Astrocyte of the hippocampus (primary cell): ENCODE data around the gene CPPED1.
A peak's percentile ranks its signal among the peaks of the same experiment; 100 is the strongest.

Experiments
- DNase-seq: peaks from one replicate; pipeline ENCODE4 v3.0.0; 2011; ENCODE audit warnings: low read depth, low spot score

The CPPED1 gene

DNA sequence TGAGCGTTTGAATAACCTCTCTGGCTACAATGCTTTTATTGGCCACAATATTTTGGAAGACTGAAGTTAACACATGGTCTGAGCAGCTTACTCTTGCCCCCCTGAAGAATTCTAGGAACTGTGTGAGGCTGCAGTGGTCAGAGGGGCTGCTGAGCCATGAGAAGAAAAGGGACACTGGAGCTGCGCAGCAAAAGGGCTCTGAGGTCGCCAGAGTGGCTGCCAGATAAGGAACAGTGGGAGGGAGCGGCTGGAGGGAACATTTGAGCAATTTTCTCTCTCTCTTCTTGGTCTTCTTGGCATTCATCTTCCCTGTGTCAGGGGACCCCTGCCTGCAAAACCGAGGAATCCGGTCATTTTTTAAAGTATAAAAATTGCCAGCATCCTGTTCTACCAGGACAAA lies 66.1 kb downstream of the CPPED1 start:
- no peak for DNase-seq

DNA sequence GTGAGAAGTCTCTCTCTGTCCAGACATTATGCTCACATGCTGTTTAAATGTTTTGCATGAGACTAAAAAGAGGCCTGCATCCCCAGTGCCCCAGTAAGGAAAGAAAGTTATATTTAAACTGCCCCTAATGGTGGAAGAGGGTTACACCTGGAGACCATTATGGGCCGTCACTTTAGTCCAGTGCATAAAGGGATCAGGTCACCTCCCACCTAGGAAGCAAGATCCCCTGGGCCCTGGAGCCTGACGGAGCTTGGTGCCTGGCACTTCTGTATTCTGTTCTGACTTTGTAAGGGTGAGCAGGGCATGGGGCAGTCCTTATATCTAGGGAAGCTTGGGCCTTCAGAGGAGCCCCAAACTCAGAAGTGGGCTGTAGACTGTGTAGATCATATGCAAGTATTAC lies 67.9 kb downstream of the CPPED1 start:
- DNase-seq, result no peak

DNA sequence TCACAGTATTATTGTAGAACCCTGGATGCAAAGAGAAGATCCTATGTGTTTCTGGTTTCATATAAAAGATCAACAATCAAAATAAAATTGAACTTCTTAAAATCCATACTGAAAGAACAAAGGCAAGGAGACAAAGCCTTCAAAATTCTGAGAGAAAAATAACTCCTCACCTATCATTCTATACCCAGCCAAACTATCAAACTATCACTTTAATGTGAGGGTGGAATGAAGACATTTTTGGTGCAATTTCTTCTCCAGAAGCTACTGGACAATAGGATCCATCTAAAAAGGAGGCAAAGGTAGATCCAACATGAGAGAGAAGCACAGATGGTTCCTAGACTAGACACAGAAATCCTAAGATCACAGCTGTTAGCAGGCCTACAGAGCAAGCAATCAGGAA lies 71.1 kb downstream of the CPPED1 start:
- DNase-seq, result no peak

DNA sequence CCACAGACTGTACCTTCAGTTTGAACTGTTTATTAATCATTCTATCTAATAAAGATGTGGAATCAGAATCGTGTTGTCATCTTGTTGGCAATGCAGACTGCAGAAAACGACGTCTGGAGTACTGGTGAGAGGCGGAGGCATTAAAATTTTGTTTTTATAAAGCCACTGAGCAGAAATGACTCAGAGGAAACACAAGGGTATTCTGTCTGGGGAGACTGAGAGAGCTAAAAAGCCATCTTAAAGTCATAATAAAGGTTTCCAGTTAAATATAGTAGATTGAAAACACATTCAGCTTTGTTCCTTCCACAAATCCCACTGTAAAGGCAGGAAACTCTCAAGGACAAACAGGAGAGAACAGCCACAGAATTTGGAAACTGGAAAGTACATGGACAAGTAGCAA lies 74.2 kb downstream of the CPPED1 start:
- peak; percentile 68 for DNase-seq

DNA sequence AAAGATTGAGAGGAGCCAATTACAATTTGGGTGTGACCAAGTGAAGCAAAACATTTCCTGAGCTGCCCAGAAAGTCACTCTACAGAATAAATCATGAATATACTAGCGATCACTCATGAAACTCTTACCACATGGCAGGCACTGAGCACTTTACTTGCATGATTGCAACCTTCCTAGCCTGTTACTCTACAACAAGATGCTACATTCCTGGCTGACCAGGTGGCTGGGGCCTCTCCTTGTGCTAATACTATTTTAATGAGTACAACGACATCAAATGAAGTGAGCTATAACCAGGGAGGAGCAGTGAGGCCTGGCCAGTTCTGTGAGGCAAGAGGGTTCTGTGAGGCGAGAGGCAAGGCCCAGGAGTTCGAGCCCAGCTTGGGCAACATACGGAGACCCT lies 75.2 kb downstream of the CPPED1 start:
- no peak for DNase-seq

DNA sequence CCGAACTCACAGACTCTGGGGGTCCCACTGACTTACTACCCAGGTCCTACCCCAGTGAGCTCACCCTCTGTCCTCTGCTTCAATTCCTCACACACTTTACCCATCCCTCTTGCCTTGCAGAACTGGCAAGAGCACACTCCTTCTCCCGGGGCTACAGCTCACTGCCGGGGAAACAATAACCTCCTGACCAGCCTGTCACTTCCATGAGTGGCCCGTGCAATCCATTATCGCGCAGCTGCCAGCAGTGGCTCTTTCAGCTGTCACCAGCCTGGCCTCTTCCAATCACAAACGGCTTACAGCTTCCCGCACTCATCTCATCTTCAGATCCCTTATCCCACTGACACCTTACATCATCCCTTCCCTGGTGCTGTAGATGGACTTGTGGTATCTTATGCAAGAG lies 79.5 kb downstream of the CPPED1 start:
- DNase-seq, result no peak

DNA sequence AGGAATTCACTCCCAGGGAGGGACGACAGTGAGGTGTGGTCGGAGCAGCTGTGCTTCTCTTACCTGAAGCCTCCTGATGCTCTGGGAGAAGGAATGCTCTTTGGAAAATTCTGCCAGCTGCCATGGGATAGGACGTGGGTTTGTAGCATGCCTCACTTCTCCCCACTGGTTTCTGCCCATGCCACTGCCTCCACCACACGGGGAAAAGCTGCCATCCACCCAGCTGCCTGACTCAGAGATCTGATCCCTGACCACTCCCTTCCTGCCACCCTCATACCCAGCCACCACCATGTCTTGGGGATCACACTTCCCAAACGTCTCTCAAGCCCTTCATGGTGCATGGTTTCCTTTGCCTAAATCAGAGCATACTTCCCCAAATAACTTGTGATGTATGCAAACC lies 80.0 kb downstream of the CPPED1 start:
- no peak for DNase-seq

DNA sequence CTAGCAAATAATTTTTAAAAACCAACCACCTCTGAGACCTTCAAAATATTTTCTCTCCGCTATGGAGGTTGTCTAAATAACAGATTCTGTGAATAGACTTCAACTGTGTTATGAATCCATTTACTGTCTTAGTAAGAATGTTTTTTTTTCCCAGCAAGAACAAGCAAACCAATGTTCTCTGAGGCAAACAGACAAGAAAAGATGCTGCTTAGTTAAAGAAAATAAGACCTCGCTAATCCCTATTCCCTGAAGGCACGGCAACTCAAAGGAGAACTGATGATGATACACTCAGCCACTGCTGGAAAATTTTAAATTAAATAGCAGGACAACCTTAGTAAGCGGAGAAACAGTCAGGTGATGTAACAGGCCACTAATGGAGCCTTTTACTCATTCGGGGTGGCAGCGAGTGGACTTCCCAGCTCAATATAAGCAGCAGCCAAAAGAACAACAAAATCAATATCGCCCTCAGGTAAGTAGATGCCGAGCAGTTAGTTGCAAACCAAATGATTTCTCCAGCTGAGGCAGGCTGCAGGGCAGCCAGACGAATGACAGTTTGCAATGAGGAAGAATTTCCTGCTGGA lies 81.8 kb downstream of the CPPED1 start:
- no peak for DNase-seq

DNA sequence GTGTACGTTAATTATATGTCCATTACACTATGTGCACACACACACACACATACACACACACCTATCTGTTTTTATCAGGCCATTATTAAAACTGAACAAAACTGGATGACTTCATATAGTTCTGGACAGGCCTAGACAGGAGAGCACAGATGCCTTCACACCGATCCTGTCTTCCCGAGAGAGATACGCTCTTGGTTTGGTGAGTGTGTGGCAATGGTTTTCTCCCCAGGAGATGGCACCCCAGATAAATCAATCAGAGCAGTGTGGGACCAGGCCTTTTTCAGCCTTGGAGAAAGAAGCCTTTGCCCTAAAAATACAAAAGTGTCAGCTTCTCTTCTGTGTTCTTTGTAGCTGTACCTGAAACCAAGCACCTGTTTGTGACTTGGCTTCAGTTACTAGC lies 83.7 kb downstream of the CPPED1 start:
- DNase-seq, result no peak

DNA sequence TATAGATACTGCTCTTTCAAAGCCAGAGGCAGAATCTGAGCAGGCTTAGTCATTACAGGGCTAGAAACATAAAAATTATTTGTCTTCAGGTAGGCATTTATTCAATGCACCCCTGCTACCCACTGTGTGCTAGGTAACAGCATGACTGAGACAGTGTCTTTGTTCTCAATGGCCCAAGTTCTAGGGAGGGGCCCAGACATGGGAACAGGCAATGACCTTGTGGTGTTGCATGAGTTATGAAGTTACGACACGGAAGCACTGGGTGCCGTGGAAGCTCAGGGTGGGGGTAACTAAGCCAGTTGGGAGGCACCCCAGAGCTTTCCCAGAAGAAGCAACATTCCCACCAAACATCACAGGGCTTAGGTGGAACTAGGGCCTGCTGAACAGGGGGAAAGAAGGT lies 87.0 kb downstream of the CPPED1 start:
- no peak for DNase-seq

DNA sequence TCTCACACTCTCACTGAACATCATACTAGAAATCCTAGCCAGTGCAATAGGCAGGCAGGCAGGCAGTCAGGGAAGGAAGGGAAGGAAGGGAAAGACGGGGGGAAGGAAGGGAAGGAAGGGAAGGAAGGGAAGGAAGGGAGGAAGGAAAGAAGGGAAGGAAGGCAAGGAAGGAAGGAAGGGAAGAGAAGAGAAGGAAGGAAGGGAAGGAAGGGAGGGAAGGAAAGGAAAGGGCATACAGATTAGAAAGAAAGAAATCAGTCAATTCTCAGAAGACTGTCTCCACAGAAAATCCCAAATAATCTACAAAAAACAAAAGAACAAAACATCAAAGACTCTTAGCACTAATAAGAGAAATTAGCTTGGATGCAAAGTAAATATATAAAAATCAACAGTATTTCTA lies 93.9 kb downstream of the CPPED1 start:
- DNase-seq, result no peak

DNA sequence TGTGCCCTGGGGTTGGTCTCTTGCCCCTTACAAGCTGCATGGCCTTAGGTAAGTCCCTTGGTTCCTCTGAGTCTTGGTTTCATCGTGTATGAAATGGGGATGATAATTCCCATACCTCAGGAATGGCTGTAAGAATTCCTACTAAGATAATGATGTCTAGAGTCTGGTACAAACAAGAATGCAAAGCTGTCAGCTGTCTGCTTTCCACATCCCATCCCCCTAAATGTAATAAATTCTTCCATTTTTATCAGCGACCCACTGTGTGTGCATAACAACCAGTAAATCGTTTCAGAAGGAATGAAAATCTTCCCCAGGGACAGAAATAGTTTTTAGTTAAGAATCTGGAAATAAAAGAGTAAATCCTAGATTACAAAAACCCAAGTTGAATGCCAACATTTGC lies 95.4 kb downstream of the CPPED1 start:
- DNase-seq, result no peak

DNA sequence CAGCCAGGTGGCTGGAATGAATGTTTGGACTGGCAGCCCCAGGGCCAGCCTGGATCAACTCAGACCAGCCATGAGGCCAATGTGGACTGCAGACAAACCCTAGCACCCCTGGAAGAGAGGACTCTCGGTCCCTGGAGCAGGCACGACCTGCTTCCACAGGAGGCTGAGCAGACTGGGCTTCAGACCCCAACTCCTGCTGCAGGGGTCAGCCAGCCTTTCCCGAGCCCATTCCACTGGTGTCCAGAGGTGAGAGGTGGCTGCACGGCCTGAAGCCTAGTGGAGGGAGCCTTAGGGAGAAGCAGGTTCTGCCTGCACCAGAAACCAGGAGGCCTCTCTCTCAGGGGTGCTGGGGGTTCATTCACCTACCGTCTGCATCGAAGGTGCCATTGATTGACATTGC lies 97.1 kb downstream of the CPPED1 start:
- DNase-seq, result no peak

DNA sequence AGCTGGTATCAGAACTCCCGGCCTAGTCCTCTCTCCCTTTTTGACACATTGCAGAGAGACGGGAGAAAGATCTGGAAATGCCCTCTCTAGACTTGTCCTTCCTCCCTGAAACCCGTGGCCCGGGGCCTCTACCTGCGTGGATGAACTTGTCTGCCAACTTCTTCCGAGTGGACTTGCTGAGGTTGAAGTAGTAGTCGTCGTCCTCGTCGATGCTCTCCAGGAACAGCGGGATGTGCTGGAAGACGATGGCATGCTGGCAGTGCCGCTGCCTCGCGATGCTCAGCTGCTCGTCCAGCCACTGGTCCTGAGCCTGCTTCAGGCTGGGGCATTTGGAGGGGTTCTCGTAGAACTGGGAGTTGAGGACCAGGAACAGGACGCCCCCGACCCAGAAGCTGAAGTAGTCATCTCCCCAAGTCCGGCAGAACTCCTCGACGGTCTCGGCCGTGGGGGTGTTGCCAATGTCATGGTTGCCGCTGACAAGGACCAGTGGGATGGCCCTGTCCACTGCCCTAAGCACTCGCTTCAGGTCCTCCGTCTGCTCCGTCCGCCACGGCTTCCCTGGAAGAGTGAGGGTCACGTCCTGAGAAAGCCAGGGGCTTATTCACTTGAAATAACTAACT lies 99.1 kb downstream of the CPPED1 start:
- DNase-seq, result no peak

DNA sequence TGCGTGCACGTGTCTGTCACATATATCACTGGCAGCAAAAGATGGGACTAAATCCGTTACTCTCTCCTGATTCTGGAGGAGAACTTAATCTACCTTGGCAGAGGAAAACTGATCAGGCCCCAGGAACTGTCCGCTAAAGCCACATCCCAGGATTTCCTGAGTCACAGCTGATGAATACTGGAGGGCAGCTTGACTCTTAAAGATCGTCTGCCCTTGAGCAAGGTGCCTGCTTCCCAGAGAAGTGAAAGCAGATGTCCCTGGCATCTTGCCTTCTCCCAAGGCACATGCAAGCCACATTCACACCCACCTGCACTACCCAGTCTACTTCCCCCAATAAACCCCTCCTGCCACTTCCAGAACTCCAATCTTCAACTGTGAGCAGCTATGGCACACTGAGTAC lies 99.8 kb downstream of the CPPED1 start:
- no peak for DNase-seq

DNA sequence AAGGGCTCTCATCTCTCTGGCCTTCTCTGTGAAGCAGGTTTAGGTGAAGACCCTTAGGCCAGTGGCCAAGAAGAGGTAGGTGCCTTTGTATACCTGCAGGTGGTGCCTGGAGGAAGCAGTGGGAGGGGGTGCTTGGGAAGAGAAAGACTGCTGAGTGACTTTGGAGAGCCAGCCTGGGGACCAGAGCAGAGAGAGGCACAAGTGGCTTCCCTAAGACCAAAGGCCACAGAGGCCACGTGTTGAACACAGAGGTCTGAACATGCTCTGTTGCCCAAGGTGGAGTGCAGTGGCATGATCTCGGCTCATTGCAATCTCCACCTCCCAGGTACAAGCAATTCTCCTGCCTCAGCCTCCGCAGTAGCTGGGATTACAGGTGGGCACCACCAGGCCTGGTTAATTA lies 103.5 kb downstream of the CPPED1 start:
- DNase-seq, result no peak

DNA sequence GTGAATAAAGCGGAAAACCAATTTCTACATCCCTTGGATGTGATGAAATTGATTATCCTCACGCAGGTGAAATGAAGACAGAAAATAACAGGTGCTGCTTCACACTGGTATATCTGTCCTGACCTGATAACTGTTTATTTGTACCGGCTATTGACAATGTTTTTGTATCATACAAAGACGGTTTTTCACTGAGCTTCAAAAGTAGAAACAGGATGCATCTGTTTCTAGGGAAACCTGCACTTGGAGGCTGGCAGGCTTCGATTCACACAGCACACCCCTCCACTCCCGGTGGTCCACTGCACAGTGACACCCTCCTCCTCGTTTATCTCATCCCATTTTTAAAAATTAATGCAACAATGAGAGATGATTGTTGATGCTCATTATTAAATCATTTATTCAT lies 104.5 kb downstream of the CPPED1 start:
- DNase-seq, result no peak

DNA sequence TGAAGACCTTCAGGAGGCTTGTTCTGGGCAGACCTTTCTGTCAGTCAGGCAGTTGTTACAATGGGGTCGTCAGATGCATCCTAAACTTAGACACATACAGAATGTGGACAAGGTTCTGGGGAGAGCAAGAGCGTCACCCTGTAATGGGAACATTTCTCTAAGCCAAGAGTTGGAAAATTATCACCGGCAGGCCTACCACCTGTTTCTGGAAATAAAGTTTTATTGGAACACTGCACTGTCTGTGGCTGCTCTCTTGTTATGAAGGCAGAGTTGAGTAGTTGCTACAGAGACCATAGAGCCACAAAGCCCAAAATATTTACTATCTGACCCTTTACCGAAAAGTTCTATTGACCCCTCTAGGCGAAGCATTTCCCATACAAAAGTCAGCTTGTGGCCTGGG lies 106.2 kb downstream of the CPPED1 start:
- DNase-seq, result no peak

DNA sequence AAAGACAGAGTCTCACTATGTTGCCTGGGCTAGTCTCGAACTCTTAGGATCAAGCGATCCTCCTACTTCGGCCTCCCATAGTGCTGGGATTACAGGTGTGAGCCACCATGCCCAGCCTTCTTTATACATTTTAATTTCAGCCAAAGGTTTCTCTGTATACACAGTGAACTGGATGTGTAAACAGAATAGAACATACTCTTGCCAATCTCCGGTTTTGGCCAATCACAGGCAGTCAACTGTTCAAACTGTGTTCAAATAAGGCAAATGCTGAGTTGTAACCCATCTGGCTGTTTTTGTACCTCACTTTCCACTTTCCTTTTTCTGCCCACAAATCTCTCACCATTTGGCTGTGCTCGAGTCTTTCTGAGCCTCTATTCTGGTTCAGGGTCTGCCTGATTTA lies 108.2 kb downstream of the CPPED1 start:
- DNase-seq, result no peak

DNA sequence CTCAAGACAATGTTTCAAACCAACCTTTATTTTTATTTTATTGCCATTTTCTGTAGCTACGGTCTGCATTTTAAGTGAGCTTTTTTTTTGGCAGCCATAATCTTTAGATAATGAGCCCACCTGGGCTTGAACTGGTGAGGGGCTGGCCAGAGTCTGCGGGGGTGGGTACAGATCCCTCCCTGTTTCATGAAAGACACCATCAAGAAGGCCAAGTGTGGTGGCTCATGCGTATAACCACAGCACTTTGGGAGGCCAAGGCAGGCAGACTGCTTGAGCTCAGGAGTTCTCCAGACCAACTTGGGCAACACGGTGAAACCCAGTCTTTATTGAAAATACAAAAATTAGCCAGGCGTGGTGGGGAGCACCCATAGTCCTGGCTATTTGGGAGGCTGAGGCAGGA lies 113.7 kb downstream of the CPPED1 start:
- no peak for DNase-seq

DNA sequence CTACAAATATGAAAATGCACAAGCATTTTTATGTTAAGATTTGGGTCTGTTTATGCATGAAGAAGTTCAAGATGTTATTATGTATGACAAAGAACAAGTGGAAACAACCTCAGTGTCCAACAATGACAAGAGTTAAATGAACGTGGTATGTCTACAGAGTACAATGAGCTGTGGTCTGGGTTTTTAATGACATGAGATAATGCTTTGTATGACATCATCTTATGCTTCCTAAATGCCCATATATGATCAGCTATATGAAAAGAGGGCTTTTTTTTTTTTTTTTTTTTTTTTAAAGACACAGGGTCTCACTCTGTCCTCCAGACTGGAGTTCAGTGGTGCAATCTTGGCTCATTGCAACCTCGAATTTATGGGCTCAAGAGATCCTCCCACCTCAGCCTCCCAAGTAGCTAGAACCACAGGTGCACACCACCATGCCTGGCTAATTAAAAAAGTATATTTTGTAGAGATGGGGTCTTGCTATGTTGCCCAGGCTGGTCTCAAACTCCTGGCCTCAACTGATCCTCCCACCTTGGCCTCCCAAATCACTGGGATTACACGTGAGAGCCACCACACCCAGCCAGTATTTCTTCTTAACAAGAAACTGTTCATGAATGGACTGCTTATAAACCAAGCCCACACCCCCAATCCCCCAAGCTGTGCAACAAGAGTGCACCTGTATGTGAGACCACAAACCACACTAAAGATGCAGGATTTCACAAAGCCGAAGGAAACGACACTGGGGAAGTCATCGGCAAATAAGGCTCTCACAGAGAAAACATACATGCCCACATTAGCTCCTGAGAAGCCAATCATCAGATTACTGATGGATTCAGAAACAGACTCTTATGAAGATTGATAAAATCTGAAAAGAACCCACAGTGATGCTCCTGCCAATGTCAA lies 114.5 kb downstream of the CPPED1 start:
- DNase-seq, result no peak

DNA sequence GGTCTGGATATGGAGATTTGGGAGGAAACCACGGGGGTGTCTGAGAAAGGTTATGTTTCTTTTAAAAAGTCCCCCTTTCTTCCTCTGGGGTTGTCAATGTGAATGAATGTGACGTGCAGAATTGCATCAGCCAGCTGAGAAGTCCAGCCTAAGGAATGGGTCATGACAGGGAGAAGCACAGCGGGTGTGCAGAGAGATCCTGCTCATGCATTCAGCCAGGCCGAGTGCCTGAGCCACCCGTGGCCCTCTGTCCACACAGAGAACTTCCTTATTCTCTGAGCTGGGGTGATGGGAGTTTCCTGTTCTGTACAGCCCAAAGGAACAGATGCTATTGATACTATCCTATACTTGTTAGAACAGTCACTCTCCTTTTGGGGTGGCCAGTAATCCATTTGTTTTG lies 117.9 kb downstream of the CPPED1 start:
- DNase-seq, result no peak
